IPS-20b (cell line): Measurements from ENCODE around the gene RIPK4.
"Not testable (repeated sequence)": the region's sequence is repeated elsewhere in the genome, so short reads cannot be mapped to it uniquely, and the experiment has no call there.

Experiments
- H3K27ac ChIP-seq: one replicate; pipeline ENCODE4 v1.5.1; 2013; ENCODE audit warnings: low read length
- H3K27me3 ChIP-seq: 2 replicates; pipeline ENCODE4 v1.6.1; 2013; ENCODE audit warnings: mild to moderate bottlenecking, low read length, inconsistent platforms; ENCODE audit not compliant: insufficient read depth
- H3K36me3 ChIP-seq: 2 replicates; pipeline ENCODE4 v1.6.1; 2013; ENCODE audit warnings: low read depth, mild to moderate bottlenecking, inconsistent platforms, low read length, moderate library complexity; ENCODE audit not compliant: insufficient read depth
- H3K4me1 ChIP-seq: 2 replicates; pipeline ENCODE4 v1.6.1; 2013; ENCODE audit warnings: mild to moderate bottlenecking, control low read depth, inconsistent platforms, low read length, moderate library complexity; ENCODE audit not compliant: insufficient read depth
- H3K4me3 ChIP-seq: 2 replicates; pipeline ENCODE4 v1.5.1; 2013; ENCODE audit warnings: mild to moderate bottlenecking, low read length, inconsistent platforms
- H3K9ac ChIP-seq: 2 replicates; pipeline ENCODE4 v1.6.1; 2013; ENCODE audit warnings: low read depth, mild to moderate bottlenecking, inconsistent platforms, low read length, moderate library complexity
- H3K9me3 ChIP-seq: 2 replicates; pipeline ENCODE4 v1.6.1; 2013; ENCODE audit warnings: mild to moderate bottlenecking, low read depth, low read length, inconsistent platforms; ENCODE audit not compliant: insufficient read depth

Gene RIPK4

DNA sequence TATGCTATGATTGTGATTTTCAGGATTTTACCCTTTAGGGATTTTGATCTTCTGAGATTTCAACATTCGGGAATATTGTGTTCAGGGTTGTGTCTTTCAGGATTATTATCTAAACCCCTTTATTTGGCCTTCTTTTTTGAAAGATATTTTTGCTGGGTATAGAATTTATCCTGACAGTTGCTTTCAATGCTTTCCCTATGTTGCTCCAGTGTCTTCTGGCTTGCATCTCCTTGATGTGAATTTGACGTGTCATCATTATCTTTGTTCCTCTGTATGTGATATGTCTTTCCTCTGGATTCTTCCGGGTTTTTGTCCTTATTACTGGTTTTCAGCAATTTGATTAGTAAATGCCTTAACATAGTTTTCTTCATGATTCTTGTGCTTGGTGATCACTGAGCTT lies 25.9 kb upstream of the RIPK4 start:
- Histone ChIP-seq H3K4me1 (peaks cover 4% of the 10 kb centered on the region; the same call in 1 of the 2 replicates), H3K9ac (no peak overlapping the region), H3K4me3 (no peak overlapping the region), H3K9me3 (peaks cover 10% of the 10 kb centered on the region), H3K27me3 (no peaks in the 10 kb centered on the region), H3K27ac (no peak overlapping the region), H3K36me3 (no peaks in the 10 kb centered on the region)

DNA sequence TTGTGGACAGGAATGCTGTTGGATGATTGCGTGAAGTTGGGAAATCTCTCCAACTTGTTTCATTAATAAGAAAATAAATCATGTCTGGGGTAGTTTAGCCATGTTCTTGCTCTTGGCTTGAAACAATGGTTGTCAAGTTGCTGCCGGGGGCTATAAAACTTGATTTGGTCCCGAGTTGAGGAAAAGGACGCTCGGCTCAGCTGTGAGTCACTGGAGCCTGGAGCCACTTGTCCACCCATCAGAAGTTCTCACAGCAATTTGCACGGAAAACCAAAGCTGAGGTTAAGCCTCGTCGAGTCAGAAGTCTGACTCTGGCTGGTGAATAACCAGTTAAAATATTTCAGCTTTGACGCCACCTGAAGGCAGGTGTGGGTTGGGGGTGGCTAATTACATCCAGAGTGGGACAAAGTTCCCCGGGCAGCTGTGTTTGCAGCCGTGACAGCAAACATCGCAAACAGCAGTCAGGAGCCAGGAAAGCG lies 19.7 kb upstream of the RIPK4 start:
- Histone ChIP-seq H3K36me3 (no peaks in the 10 kb centered on the region), H3K27ac (no peak overlapping the region), H3K4me1 (no peaks in the 10 kb centered on the region), H3K27me3 (no peaks in the 10 kb centered on the region), H3K9ac (no peak overlapping the region), H3K9me3 (no peaks in the 10 kb centered on the region), H3K4me3 (no peak overlapping the region)

DNA sequence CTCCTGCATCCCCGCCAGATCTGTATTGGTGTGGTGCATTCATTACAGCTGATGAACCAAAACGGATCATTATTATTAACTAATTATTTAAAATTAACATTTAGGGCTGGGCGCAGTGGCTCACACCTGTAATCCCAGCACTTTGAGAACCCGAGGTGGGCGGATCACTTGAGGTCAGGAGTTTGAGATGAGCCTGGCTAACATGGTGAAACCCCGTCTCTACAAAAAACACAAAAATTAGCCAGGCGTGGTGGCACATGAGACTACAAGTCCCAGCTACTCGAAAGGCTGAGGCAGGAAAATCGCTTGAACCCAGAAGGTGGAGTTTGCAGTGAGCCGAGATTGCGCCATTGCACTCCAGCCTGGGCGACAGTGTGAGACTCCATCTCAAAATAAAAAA lies 18.4 kb upstream of the RIPK4 start:
- not testable (repeated sequence) for H3K9ac ChIP-seq, H3K4me1 ChIP-seq, H3K27ac ChIP-seq, H3K4me3 ChIP-seq, H3K9me3 ChIP-seq, H3K36me3 ChIP-seq, H3K27me3 ChIP-seq

DNA sequence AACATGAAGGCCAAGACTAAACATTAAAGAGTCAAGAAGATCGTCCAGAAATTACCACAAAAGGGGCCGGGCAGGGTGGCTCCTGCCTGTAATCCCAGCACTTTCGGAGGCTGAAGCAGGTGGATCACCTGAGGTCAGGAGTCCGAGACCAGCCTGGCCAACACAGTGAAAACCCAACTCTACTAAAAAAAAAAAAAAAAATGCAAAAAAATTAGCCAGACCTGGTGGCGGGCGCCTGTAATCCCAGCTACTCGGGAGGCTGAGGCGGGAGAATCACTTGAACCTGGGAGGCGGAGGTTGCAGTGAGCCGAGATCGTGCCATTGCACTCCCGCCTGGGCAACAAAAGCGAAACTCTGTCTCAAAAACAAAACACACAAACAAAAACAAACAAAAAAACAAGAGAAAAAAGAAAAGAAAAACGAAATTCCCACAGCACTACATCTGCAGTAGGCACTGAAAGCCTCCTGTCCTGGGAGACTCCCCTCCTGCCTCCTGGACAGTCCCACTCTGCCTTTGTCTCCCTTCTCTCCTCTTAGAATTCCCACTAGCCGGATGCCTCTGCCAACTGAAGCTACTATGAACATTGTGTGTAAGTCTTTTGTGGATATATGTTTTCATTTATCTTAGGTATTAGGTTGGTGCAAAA lies 17.7 kb upstream of the RIPK4 start:
- H3K27ac ChIP-seq: no peak overlapping the region
- no peaks in the 10 kb centered on the region for H3K36me3 ChIP-seq
- H3K4me1 ChIP-seq: peaks cover under 1% of the 10 kb centered on the region; the same call in 1 of the 2 replicates
- no peak overlapping the region for H3K4me3 ChIP-seq
- H3K9me3 ChIP-seq: no peaks in the 10 kb centered on the region
- no peak overlapping the region for H3K9ac ChIP-seq
- H3K27me3 ChIP-seq: peaks cover 5% of the 10 kb centered on the region

DNA sequence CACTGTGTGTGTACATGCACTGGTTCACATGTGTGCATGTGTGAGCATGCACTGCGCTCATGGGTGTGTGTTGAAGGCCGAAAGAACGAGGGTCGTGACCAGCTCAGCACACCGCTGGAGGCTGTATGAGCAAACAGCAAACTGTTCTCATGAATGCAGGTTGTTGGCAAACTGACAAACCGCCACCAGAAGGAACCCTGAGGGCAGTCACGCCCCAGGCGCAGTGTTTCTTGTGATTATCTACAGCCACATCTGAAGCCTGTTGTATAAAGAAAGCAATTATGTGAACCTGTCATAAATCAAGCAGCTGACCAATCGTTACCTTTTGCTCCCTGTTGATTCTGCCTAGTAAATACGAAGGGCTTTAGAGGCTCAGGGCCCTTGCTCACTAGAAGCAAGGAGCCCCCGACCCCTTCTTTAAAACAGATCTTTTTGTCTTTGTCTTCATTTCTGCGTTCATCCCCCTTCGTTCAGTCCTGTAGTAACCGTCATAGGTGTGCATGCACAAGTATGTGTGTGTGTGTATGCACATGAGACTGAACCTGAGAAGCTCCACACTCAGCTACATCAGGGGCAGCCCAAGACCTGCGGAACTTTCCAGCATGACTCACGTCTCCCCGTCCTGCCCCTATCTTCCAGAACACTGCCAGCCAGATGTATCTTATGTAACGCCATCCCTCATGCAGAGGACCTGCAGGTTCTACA lies 16.8 kb upstream of the RIPK4 start:
- Histone ChIP-seq H3K27me3 (peaks cover 5% of the 10 kb centered on the region), H3K4me1 (peaks cover 7% of the 10 kb centered on the region; the same call in 1 of the 2 replicates), H3K4me3 (no peak overlapping the region), H3K9ac (no peak overlapping the region), H3K9me3 (no peaks in the 10 kb centered on the region), H3K27ac (no peak overlapping the region), H3K36me3 (no peaks in the 10 kb centered on the region)

DNA sequence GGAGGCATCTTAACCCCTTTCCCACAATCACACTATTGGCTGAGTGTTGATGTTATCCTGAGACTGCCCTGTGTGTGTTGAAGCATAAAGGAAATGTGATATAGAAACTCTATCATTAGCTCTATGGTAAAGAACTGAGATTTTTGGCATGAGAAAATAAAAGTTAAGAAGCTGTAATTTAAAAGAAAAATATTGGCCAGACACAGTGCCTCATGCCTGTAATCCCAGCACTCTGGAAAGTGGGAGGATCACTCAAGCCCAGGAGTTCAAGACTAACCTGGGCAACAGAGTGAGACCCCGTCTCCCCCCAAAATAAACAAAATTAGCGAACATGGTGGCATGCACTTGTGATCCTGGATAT lies 14.2 kb upstream of the RIPK4 start:
- no peaks in the 10 kb centered on the region for H3K36me3 ChIP-seq
- no peaks in the 10 kb centered on the region for H3K9me3 ChIP-seq
- peaks cover 13% of the 10 kb centered on the region; the same call in 1 of the 2 replicates for H3K4me1 ChIP-seq
- no peak overlapping the region for H3K27ac ChIP-seq
- H3K4me3 ChIP-seq: no peak overlapping the region
- peaks cover 18% of the 10 kb centered on the region for H3K27me3 ChIP-seq
- H3K9ac ChIP-seq: no peak overlapping the region

DNA sequence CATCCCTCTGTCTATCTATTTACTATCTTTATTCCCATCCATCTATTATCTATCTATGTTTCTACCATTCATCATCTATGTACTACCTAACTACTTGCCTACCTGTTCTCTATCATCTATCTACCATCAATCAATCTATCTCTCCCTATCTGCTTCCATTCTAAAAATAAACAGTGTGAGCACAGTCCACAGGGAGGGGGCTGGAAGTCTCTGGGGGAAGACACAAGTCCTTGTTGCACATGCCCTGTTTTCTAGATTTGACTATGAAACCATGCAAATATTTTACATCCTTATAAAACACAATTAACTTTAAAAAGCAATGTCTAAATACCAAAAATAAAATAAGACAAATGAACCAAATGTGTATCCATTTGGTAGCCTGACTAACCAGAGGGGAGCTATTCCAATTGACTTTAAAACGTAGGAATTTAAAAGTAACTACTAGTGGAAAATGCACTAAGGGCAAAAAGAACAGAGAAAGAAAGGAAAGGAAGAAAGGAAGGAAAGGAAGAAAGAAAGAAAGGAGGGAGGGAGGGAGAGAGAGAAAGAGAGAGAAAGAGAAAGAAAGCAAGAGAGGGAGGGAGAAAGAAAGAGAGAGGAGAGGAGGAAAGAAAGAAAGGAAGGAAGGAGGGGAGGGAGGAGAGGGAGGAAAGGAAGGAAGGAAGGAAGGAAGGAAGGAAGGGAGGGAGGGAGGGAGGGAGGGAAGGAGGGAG lies 13.6 kb upstream of the RIPK4 start:
- Histone ChIP-seq H3K27me3 (peaks cover 18% of the 10 kb centered on the region), H3K9me3 (no peaks in the 10 kb centered on the region), H3K4me3 (no peak overlapping the region), H3K36me3 (no peaks in the 10 kb centered on the region), H3K27ac (no peak overlapping the region), H3K4me1 (peaks cover 13% of the 10 kb centered on the region; the same call in 1 of the 2 replicates), H3K9ac (no peak overlapping the region)

DNA sequence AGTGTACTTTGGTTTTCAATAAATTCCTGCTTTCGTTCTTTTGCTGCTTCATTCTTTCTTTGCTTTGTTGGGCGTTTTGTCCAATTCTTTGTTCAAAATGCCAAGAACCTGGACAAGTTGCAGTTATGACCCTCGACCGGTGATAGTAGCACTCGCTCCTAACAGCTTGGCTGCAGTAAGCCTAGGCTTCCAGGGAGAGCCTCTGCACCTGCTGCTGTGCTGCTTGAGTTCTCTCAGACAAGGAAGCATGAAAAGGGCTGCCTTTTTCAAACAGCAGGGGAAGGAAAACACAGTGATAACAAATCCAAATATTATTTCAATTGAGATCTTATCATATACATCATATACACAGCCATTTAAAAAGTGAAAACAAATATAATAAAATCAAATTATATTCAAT lies 12.8 kb upstream of the RIPK4 start:
- peaks cover 18% of the 10 kb centered on the region for H3K27me3 ChIP-seq
- H3K36me3 ChIP-seq: no peaks in the 10 kb centered on the region
- peaks cover 13% of the 10 kb centered on the region; the same call in 1 of the 2 replicates for H3K4me1 ChIP-seq
- H3K9me3 ChIP-seq: no peaks in the 10 kb centered on the region
- no peak overlapping the region for H3K27ac ChIP-seq
- peak overlapping the region; percentile 54; the same call in 1 of the 2 replicates for H3K4me3 ChIP-seq
- no peak overlapping the region for H3K9ac ChIP-seq

DNA sequence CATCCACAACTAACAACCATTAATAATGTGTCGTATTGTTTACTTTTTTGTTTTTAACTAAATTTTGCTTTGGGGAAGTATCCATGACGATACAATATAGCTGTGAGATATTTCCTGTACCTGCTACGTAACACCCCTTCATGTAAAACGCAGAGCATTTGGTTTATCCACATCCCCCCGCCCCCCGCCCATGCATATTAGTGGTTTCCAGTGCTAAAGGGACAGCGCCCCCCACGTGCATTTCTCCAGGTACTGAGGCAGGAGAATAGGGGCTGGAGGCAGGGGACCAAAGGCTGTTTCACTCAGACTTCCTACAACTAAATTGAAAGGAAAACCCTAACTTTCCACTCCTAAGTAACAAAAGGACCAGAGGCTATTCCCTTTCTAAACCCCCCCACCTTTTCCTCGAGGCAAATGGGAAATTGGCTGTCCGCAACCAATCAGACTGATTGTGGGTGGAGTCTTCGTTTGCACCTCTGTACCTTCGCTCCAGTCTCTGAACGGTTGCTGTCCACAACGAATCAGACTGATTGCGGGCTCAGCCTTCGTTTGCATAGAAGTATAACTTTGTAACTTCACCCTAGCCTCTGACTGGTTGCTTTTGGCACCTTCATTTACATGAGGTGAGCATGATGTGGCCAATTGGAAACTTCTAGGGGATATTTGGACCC lies 12.2 kb upstream of the RIPK4 start:
- H3K27ac ChIP-seq: no peak overlapping the region
- peaks cover 13% of the 10 kb centered on the region; the same call in 1 of the 2 replicates for H3K4me1 ChIP-seq
- H3K27me3 ChIP-seq: peaks cover 18% of the 10 kb centered on the region
- H3K4me3 ChIP-seq: peak overlapping the region; percentile 54; the same call in 1 of the 2 replicates
- no peaks in the 10 kb centered on the region for H3K9me3 ChIP-seq
- no peak overlapping the region for H3K9ac ChIP-seq
- no peaks in the 10 kb centered on the region for H3K36me3 ChIP-seq

DNA sequence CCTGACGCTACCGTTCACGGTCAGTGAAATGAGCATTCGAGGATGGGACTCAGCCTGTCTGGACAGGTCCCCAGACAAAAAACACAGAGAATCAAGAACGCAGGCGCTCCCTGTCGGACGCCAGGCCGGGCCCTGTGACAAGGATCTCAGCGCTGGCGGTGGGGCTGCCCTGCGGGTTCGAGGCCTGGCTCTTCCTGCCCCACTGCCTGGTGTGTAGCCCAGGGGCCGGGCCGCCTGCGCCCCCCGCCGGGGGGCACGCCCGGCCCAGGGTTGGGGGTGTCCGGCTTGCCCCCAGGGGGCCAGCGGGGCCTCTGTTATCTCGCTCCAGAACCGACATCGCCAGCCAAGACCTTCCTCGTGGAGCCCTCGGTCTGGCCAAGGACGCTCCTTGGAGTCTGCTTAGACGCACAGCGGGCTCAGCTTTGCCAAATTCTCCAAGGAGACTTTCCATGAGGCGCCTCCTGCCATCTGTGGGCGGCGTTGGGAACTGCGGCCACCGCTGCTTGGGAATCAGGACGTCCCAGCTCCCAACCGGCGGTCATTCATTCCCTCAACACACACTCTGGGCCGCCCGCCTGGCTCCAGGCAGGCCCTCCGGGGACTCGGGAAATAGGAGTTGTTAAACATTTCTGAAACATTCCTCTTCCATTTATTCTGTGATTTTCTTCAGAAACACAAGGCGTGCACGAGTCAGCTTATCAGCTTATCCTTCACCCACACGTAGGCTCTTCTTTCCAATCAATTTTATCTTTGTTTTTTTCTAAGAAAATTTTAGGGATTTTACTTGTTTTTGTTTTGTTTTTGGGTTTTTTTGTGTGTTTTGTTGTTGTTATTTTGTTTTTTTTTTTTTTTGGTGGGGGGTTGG lies 11.3 kb upstream of the RIPK4 start:
- H3K9ac ChIP-seq: no peak overlapping the region; the same call in 1 of the 2 replicates
- no peaks in the 10 kb centered on the region for H3K36me3 ChIP-seq
- H3K27me3 ChIP-seq: peaks cover 21% of the 10 kb centered on the region
- H3K4me1 ChIP-seq: peaks cover 13% of the 10 kb centered on the region; the same call in 1 of the 2 replicates
- peak overlapping the region; percentile 54; the same call in 1 of the 2 replicates for H3K4me3 ChIP-seq
- no peaks in the 10 kb centered on the region for H3K9me3 ChIP-seq
- H3K27ac ChIP-seq: no peak overlapping the region

DNA sequence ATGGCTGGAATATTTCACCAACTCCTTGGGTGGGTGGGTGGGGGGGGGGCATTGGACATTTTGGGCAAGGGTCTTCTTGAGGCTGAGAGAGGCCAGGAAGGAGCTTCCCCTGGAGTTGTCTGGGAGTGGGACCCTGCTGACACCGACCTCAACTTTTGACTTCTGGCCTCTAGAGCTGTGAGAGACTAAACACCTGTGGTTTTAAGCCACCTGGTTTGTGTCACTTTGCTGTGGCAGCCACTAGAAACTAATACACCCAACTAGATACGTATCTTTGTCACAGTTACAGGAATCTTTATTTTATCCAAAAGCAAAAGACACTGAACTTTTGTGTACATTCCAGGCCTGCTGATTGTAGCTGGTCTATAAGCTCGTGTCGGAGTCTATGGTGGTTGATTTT lies 9.9 kb upstream of the RIPK4 start:
- Histone ChIP-seq H3K9ac (no peak overlapping the region), H3K27me3 (peaks cover 35% of the 10 kb centered on the region), H3K4me3 (no peak overlapping the region), H3K4me1 (peaks cover 16% of the 10 kb centered on the region; the same call in 1 of the 2 replicates), H3K36me3 (no peaks in the 10 kb centered on the region), H3K9me3 (no peaks in the 10 kb centered on the region), H3K27ac (no peak overlapping the region)
